GM12878 (cell line): ENCODE measurements around the gene ZNF454. TPM values are rescaled to one million over a fixed set of nuclear protein-coding genes. Genes with fewer than 3 reads are reported as not detected.

ENCODE experiments used
- ATAC-seq: fragments of 200-7000 bp; cut with Tn5 transposase; 3 replicates; pipeline ENCODE4 v1.9.1; 2020; ENCODE audit warnings: mild to moderate bottlenecking, moderate library complexity
- BruUV-seq: library from RNA; stranded (reverse); fragments of 400-500 nt; replicated peaks from 2 replicates; lab custom pipeline; 2021; lab: Mats Ljungman, UMichigan
- CTCF ChIA-PET: fragments of 300-600 bp; sonication (Branson Sonifier 250); formaldehyde crosslinking; extraction: SDS; loops from one replicate; lab custom pipeline; 2021; ENCODE audit warnings: inconsistent platforms; lab: Yijun Ruan, JAX
- POLR2A ChIA-PET: fragments of 350-600 bp; formaldehyde crosslinking; extraction: SDS; loops from one replicate; lab custom pipeline; 2021; ENCODE audit warnings: inconsistent platforms; lab: Charles Lee
- RAD21 ChIA-PET: fragments of 300-600 bp; sonication (Branson Sonifier 250); formaldehyde crosslinking; loops from one replicate; lab custom pipeline; 2023; ENCODE audit warnings: antibody characterized with exemption; ENCODE audit not compliant: unreplicated experiment; lab: Charles Lee
- SMC1A ChIA-PET: fragments of 300-600 bp; sonication (Branson Sonifier 250); formaldehyde crosslinking; loops from one replicate; lab custom pipeline; 2023; ENCODE audit not compliant: unreplicated experiment, uncharacterized antibody; lab: Charles Lee
- DNase-seq: peaks from one replicate; pipeline ENCODE4 v3.0.0-alpha.2; 2011; ENCODE audit warnings: low read depth, low spot score
- FAIRE-seq: peaks from 3 replicates; lab custom pipeline; 2011; peaks lifted over from hg19 to GRCh38; lab: Jason Lieb, UNC
- H2AFZ ChIP-seq: 2 replicates; pipeline ENCODE4 v1.6.0; 2011; ENCODE audit warnings: low read depth, low read length, control low read depth; ENCODE audit not compliant: control insufficient read depth
- H3K27ac ChIP-seq: 2 replicates; pipeline ENCODE4 v1.5.1; 2011; ENCODE audit warnings: control low read depth; ENCODE audit not compliant: control insufficient read depth, insufficient read depth
- H3K27me3 ChIP-seq, 2 experiments: replicated peaks in 1 of 2; 2 replicates each; pipeline versions ENCODE4 v1.6.0 to v1.6.1; 2011; ENCODE audit warnings: low read length in 1 of 2; ENCODE audit not compliant: control insufficient read depth in 2 of 2, insufficient read depth in 2 of 2
- H3K36me3 ChIP-seq, 2 experiments: 2 replicates each; pipeline ENCODE4 v1.5.1; 2011; ENCODE audit warnings: low read length in 1 of 2; ENCODE audit not compliant: control insufficient read depth in 2 of 2, insufficient read depth in 2 of 2
- H3K4me1 ChIP-seq: 2 replicates; pipeline ENCODE4 v1.6.1; 2011; ENCODE audit warnings: mild to moderate bottlenecking, low read length, moderate library complexity, mixed read lengths; ENCODE audit not compliant: control insufficient read depth, insufficient read depth
- H3K4me2 ChIP-seq: 2 replicates; pipeline ENCODE4 v1.6.0; 2011; ENCODE audit warnings: control low read depth; ENCODE audit not compliant: control insufficient read depth, insufficient read depth
- H3K4me3 ChIP-seq: fragments of 200-600 bp; sonication (generic); 2 replicates; pipeline ENCODE4 v1.5.1; 2016
- H3K79me2 ChIP-seq: 2 replicates; pipeline ENCODE4 v1.6.0; 2011; ENCODE audit warnings: low read length; ENCODE audit not compliant: control insufficient read depth, insufficient read depth
- H3K9ac ChIP-seq: 2 replicates; pipeline ENCODE4 v1.8.0; 2011; ENCODE audit warnings: low read length, control low read depth, mixed read lengths; ENCODE audit not compliant: control insufficient read depth, insufficient read depth
- H3K9me3 ChIP-seq: replicated peaks from 3 replicates; pipeline ENCODE4 v1.5.1; 2011; ENCODE audit warnings: mild to moderate bottlenecking, low read length; ENCODE audit not compliant: control insufficient read depth, insufficient read depth
- H4K20me1 ChIP-seq: 2 replicates; pipeline ENCODE4 v1.6.0; 2011; ENCODE audit not compliant: control insufficient read depth, insufficient read depth
- ASH2L ChIP-seq: fragments of 300-600, 200-600 bp; sonication (generic); IDR thresholded peaks from 2 replicates; pipeline ENCODE4 v1.6.1; 2017; ENCODE audit warnings: low read depth, mild to moderate bottlenecking, borderline replicate concordance
- BMI1 ChIP-seq: fragments of 450-650 bp; IDR thresholded peaks from 2 replicates; pipeline ENCODE4 v1.6.1; 2016; ENCODE audit warnings: mild to moderate bottlenecking, moderate library complexity, borderline replicate concordance
- CHD4 ChIP-seq: fragments of 200-600 bp; sonication (generic); IDR thresholded peaks from 2 replicates; pipeline ENCODE4 v1.6.1; 2016; ENCODE audit warnings: mild to moderate bottlenecking
- CTCF ChIP-seq, 3 experiments: IDR thresholded peaks in 2 of 3; conservative IDR thresholded peaks in 1 of 3; 2 replicates each; pipeline ENCODE4 v1.5.1; 2011; ENCODE audit warnings: low read depth in 3 of 3, low read length in 3 of 3, mild to moderate bottlenecking in 3 of 3, control low read depth in 2 of 3, moderate library complexity in 2 of 3, inconsistent platforms in 1 of 3, mixed read lengths in 1 of 3; ENCODE audit not compliant: control insufficient read depth in 2 of 3, insufficient read depth in 1 of 3; ENCODE audit errors: extremely low read depth in 1 of 3
- LARP7 ChIP-seq: fragments of 450-650 bp; IDR thresholded peaks from 2 replicates; pipeline ENCODE4 v1.6.1; 2017; ENCODE audit warnings: mild to moderate bottlenecking
- MEF2A ChIP-seq: IDR thresholded peaks from 2 replicates; pipeline ENCODE4 v1.6.1; 2011; ENCODE audit warnings: low read depth, mild to moderate bottlenecking, low read length, moderate library complexity; ENCODE audit not compliant: insufficient read depth
- MLLT1 ChIP-seq: fragments of 450-650 bp; IDR thresholded peaks from 2 replicates; pipeline ENCODE4 v1.6.1; 2016; ENCODE audit warnings: mild to moderate bottlenecking
- MYB ChIP-seq: fragments of 150-350 bp; IDR thresholded peaks from 2 replicates; pipeline ENCODE4 v1.6.1; 2014; ENCODE audit warnings: mild to moderate bottlenecking, low read depth, low read length, borderline replicate concordance
- NBN ChIP-seq: fragments of 450-650 bp; IDR thresholded peaks from 2 replicates; pipeline ENCODE4 v1.6.1; 2016
- RAD21 ChIP-seq: IDR thresholded peaks from 2 replicates; pipeline ENCODE4 v1.6.1; 2011; ENCODE audit warnings: mild to moderate bottlenecking, low read depth, low read length, moderate library complexity; ENCODE audit not compliant: insufficient read depth
- SREBF2 ChIP-seq: IDR thresholded peaks from 2 replicates; pipeline ENCODE4 v1.6.1; 2012; ENCODE audit warnings: mild to moderate bottlenecking, low read length
- SUPT20H ChIP-seq: IDR thresholded peaks from 2 replicates; pipeline ENCODE4 v1.6.1; 2011; ENCODE audit warnings: low read depth, mild to moderate bottlenecking, low read length, moderate library complexity, borderline replicate concordance; ENCODE audit not compliant: control insufficient read depth
- TCF12 ChIP-seq: IDR thresholded peaks from 2 replicates; pipeline ENCODE4 v1.6.1; 2011; ENCODE audit warnings: low read depth, mild to moderate bottlenecking, low read length
- YY1 ChIP-seq: IDR thresholded peaks from 2 replicates; pipeline ENCODE4 v1.6.1; 2011; ENCODE audit warnings: low read depth, mild to moderate bottlenecking, low read length
- ZNF207 ChIP-seq: fragments of 450-650 bp; IDR thresholded peaks from 2 replicates; pipeline ENCODE4 v1.6.1; 2014; ENCODE audit warnings: antibody characterized with exemption, mild to moderate bottlenecking, borderline replicate concordance
- ZNF592 ChIP-seq: fragments of 450-650 bp; IDR thresholded peaks from 2 replicates; pipeline ENCODE4 v1.6.1; 2017; ENCODE audit warnings: mild to moderate bottlenecking, moderate library complexity
- WGBS: methylation state at CpG from one replicate; pipeline ENCODE4 v1.1.6; 2016; ENCODE audit warnings: low lambda C conversion rate; ENCODE audit not compliant: insufficient replicate concordance, insufficient coverage; ENCODE audit errors: missing lambda C conversion rate; 5-methylcytosine and 5-hydroxymethylcytosine counted together
- in situ Hi-C: fragments of 300-500 bp; cut with MboI; formaldehyde crosslinking; loops from 9 replicates; pipeline ENCODE4 v1.14.3; 2018; ENCODE audit warnings: mixed read lengths
- intact Hi-C: fragments of 100-400 bp; cut with micrococcal nuclease; formaldehyde crosslinking; loops from one replicate; pipeline ENCODE4 v1.14.2; 2022; ENCODE audit not compliant: unreplicated experiment
- polyA plus RNA-seq, 11 experiments: library from polyadenylated mRNA; depleted of rRNA in 4 of 11; unstranded in 6 of 11; stranded (reverse) in 5 of 11; fragments of >200 nt; fragmentation: Nextera tagmentation in 4 of 11; fragmentation: Illumina TruSeq in 1 of 11; extraction: Ambion mirVana in 4 of 11; extraction: Trizol in 1 of 11; gene quantifications; 1 replicate in 1 of 11; 2 replicates in 10 of 11; pipeline versions ENCODE4 v1.2.1 to v1.2.3, GENCODE V29; 2011 to 2016; ENCODE audit warnings: inconsistent platforms in 2 of 11, missing spikeins in 2 of 11, low read depth in 1 of 11
- total RNA-seq, 4 experiments: library from RNA; depleted of rRNA in 3 of 4; stranded (reverse); fragments of >200 nt in 3 of 4; fragmentation: Illumina TruSeq in 1 of 4; extraction: Trizol in 1 of 4; gene quantifications; 2 replicates each; pipeline versions ENCODE4 v1.2.1 to v1.2.3, GENCODE V29; 2013 to 2021
- TF ChIP-seq, protein P1 (sequence below): fragments of 450-650 bp; conservative IDR thresholded peaks from 2 replicates; pipeline ENCODE4 v1.6.1; 2017; ENCODE audit warnings: mild to moderate bottlenecking, moderate library complexity

The ZNF454 gene
- total and polyA plus RNA-seq, 10 of the 15 experiments (the other 5 are each of a cell fraction or from before 2014, with no cell fraction given) = not detected

DNA sequence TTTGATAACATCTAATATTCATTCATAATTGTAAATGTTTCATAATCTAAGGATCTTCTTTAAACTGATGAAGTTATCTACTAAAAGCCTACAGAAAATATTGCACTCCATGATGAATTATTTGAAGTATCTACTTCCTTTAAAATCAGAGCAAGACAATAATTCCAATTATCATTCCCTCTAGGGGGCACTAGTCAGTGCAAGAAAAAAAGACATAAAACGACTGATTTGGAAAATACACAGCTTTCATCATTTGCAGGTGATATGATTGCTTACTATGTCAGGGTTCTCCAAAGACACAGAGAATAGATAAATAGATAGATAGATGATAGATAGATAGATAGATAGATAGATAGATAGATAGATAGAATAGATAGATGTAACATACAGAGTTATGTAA is 67.7 kb downstream of the ZNF454 start:
- RAD21 ChIA-PET = no interaction called here
- 0% methylated on average over 1 of the region's 1 CpG for WGBS
- no peak overlapping the region for H3K4me3 ChIP-seq
- H3K36me3 ChIP-seq = no peaks in the 10 kb centered on the region
- H3K79me2 ChIP-seq = no peaks in the 10 kb centered on the region
- no peak for ATAC-seq
- SMC1A ChIA-PET = no interaction called here
- CTCF ChIA-PET = no interaction called here
- no peak overlapping the region for H2AFZ ChIP-seq
- in situ Hi-C loops = no loop called here
- H3K4me1 ChIP-seq = no peaks in the 10 kb centered on the region
- intact Hi-C loops = no loop called here
- no peaks in the 10 kb centered on the region for H3K27me3 ChIP-seq
- DNase-seq = no peak
- no peak overlapping the region for H3K4me2 ChIP-seq
- FAIRE-seq = no peak
- H3K27ac ChIP-seq = no peak overlapping the region
- BruUV-seq = no TSS peak
- H3K9ac ChIP-seq = no peak overlapping the region
- no peaks in the 10 kb centered on the region for H3K9me3 ChIP-seq
- H4K20me1 ChIP-seq = no peaks in the 10 kb centered on the region
- POLR2A ChIA-PET = no interaction called here
- no peak for TF ChIP-seq CHD4
- TF ChIP-seq MLLT1 = no peak
- no peak for TF ChIP-seq NBN
- TF ChIP-seq CTCF (IDR thresholded peaks at IDR 0.05 in 2 of 3, conservative IDR thresholded peaks at IDR 0.05 in 1 of 3; ENCODE audit: control insufficient read depth in 2 of 3, extremely low read depth in 1 of 3, insufficient read depth in 1 of 3, low read depth in 3 of 3, low read length in 3 of 3) = no peak
- no peak for TF ChIP-seq ZNF207
- no peak for TF ChIP-seq LARP7
- TF ChIP-seq RAD21 = no peak
- no peak for TF ChIP-seq BMI1
- TF ChIP-seq SUPT20H = no peak
- TF ChIP-seq MYB = no peak
- TF ChIP-seq, protein P1, sequence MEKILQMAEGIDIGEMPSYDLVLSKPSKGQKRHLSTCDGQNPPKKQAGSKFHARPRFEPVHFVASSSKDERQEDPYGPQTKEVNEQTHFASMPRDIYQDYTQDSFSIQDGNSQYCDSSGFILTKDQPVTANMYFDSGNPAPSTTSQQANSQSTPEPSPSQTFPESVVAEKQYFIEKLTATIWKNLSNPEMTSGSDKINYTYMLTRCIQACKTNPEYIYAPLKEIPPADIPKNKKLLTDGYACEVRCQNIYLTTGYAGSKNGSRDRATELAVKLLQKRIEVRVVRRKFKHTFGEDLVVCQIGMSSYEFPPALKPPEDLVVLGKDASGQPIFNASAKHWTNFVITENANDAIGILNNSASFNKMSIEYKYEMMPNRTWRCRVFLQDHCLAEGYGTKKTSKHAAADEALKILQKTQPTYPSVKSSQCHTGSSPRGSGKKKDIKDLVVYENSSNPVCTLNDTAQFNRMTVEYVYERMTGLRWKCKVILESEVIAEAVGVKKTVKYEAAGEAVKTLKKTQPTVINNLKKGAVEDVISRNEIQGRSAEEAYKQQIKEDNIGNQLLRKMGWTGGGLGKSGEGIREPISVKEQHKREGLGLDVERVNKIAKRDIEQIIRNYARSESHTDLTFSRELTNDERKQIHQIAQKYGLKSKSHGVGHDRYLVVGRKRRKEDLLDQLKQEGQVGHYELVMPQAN = no peak
- no peak for TF ChIP-seq SREBF2
- no peak for TF ChIP-seq ASH2L
- TF ChIP-seq TCF12 = no peak
- no peak for TF ChIP-seq MEF2A
- no peak for TF ChIP-seq ZNF592
- TF ChIP-seq YY1 = no peak
